Measurements from ENCODE around the gene SRSF8. TPM values are rescaled to one million over a fixed set of nuclear protein-coding genes. Genes with fewer than 3 reads are reported as not detected.

Gene SRSF8
- total RNA-seq, 1 donor from 2014 or later, result 57.6 TPM

DNA sequence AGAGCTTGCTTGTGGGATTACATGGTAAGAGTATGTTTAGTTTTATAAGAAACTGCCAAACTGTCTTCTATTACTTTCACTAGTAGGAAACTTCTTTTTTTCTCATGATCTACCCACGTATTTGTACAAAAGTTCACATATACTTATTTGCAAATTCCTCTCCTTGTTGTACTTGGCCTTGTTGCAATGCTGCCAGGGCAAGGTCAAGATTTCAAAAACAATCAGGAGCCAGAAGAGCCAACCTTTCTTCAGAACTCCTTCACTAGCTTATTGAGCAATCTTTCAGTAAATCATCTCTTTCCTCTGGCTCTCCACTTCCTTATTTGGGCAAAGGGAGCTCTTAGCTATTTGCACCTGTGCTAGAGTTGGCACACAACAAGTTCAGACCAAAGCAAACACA, 9.7 kb downstream of the SRSF8 start:
- no peak for DNase-seq (ENCODE audit: extremely low spot score, unreplicated experiment)
- H3K27me3 Mint-ChIP-seq (ENCODE audit: unreplicated experiment), result no peaks in the 10 kb centered on the region
- peaks cover 78% of the 10 kb centered on the region for H3K4me1 Mint-ChIP-seq (ENCODE audit: unreplicated experiment)
- peak overlapping the region; percentile 91 for H3K27ac Mint-ChIP-seq (ENCODE audit: unreplicated experiment)
- TF ChIP-seq CTCF (IDR thresholded peaks at IDR 0.05), result no peak
- no peaks in the 10 kb centered on the region for H3K9me3 Mint-ChIP-seq (ENCODE audit: unreplicated experiment)
- no peak overlapping the region for H3K4me3 Mint-ChIP-seq (ENCODE audit: unreplicated experiment)
- peaks cover 3% of the 10 kb centered on the region for H3K36me3 Mint-ChIP-seq (ENCODE audit: unreplicated experiment)

- DNase-seq (ENCODE audit: extremely low spot score, unreplicated experiment), result no peak
- peak overlapping the region; percentile 91 for H3K27ac Mint-ChIP-seq (ENCODE audit: unreplicated experiment)
- H3K27me3 Mint-ChIP-seq (ENCODE audit: unreplicated experiment), result no peaks in the 10 kb centered on the region
- H3K9me3 Mint-ChIP-seq (ENCODE audit: unreplicated experiment), result no peaks in the 10 kb centered on the region
- no peak for TF ChIP-seq CTCF (IDR thresholded peaks at IDR 0.05)
- no peak overlapping the region for H3K4me3 Mint-ChIP-seq (ENCODE audit: unreplicated experiment)
- no peaks in the 10 kb centered on the region for H3K36me3 Mint-ChIP-seq (ENCODE audit: unreplicated experiment)
- peaks cover 83% of the 10 kb centered on the region for H3K4me1 Mint-ChIP-seq (ENCODE audit: unreplicated experiment)
Observed at GRCh38 chr11:95076981-95077380, 10.3 kb downstream of the SRSF8 start.

DNA sequence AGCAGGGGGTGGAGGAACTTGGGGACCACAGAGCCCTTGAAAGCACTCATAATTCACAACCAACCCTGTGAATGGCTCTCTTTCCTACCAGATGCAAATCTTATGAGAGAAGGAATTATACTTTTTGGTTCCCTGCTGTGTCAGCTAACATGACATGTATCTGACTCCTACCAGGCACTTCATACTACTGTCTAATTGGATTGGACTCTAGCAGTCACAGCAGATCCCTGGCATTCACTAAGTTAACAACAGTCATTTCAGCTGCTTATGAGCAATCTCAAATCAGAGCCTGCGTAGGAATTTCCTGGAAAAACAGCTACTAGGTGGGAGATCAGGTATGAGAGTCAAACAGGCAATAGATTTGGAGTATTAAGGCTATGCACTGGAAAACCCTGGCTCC, 11.8 kb downstream of the SRSF8 start:
- DNase-seq (ENCODE audit: extremely low spot score, unreplicated experiment), result no peak
- H3K4me3 Mint-ChIP-seq (ENCODE audit: unreplicated experiment), result no peak overlapping the region
- H3K9me3 Mint-ChIP-seq (ENCODE audit: unreplicated experiment), result no peaks in the 10 kb centered on the region
- peak overlapping the region; percentile 48 for H3K27ac Mint-ChIP-seq (ENCODE audit: unreplicated experiment)
- H3K36me3 Mint-ChIP-seq (ENCODE audit: unreplicated experiment), result no peaks in the 10 kb centered on the region
- H3K4me1 Mint-ChIP-seq (ENCODE audit: unreplicated experiment), result peaks cover 88% of the 10 kb centered on the region
- H3K27me3 Mint-ChIP-seq (ENCODE audit: unreplicated experiment), result no peaks in the 10 kb centered on the region
- TF ChIP-seq CTCF (IDR thresholded peaks at IDR 0.05), result no peak

DNA sequence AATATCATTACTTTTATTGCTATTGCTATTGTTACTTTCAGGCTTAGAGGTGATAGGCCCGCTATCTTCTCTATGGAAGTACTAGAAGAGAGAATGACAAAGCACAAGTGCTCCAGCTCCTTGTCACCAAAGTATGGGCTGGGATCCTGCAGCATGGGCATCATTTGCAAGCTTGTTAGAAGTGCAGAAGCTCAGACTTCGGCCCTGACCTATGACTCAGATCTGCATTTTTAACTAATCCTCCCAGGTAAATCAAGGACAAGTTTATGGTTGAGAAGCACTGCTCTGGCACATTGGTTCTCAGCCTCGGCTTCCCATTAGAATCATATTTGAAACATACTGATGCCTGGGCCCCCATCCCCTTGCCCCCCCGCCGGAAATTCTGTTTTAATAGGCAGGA, 14.3 kb downstream of the SRSF8 start:
- peaks cover 3% of the 10 kb centered on the region for H3K27me3 Mint-ChIP-seq (ENCODE audit: unreplicated experiment)

GRCh38 chr11:95081412-95081811, 14.7 kb downstream of the SRSF8 start:
- peaks cover 63% of the 10 kb centered on the region for H3K4me1 Mint-ChIP-seq (ENCODE audit: unreplicated experiment)
- peaks cover 3% of the 10 kb centered on the region for H3K27me3 Mint-ChIP-seq (ENCODE audit: unreplicated experiment)
- H3K9me3 Mint-ChIP-seq (ENCODE audit: unreplicated experiment), result no peaks in the 10 kb centered on the region
- TF ChIP-seq CTCF (IDR thresholded peaks at IDR 0.05), result no peak
- no peak for DNase-seq (ENCODE audit: extremely low spot score, unreplicated experiment)
- H3K27ac Mint-ChIP-seq (ENCODE audit: unreplicated experiment), result peak overlapping the region; percentile 93
- no peaks in the 10 kb centered on the region for H3K36me3 Mint-ChIP-seq (ENCODE audit: unreplicated experiment)
- peak overlapping the region; percentile 40 for H3K4me3 Mint-ChIP-seq (ENCODE audit: unreplicated experiment)

More for the DNA sequence above, 14.3 kb downstream of the SRSF8 start:
- DNase-seq (ENCODE audit: extremely low spot score, unreplicated experiment), result no peak
- no peaks in the 10 kb centered on the region for H3K36me3 Mint-ChIP-seq (ENCODE audit: unreplicated experiment)
- H3K27ac Mint-ChIP-seq (ENCODE audit: unreplicated experiment), result peak overlapping the region; percentile 93
- peaks cover 67% of the 10 kb centered on the region for H3K4me1 Mint-ChIP-seq (ENCODE audit: unreplicated experiment)
- TF ChIP-seq CTCF (IDR thresholded peaks at IDR 0.05), result no peak
- H3K9me3 Mint-ChIP-seq (ENCODE audit: unreplicated experiment), result no peaks in the 10 kb centered on the region
- H3K4me3 Mint-ChIP-seq (ENCODE audit: unreplicated experiment), result no peak overlapping the region

All from osteocyte (in vitro differentiated cells).